Measurements from ENCODE around the gene RBBP9.
"Not testable (repeated sequence)": the region's sequence is repeated elsewhere in the genome, so short reads cannot be mapped to it uniquely, and the experiment has no call there.

RBBP9 gene

GRCh38 chr20:18507218-18508191, 10.5 kb upstream of the RBBP9 start, which contains the start of gene SEC23B:
Gene SEC23B, plus strand, starts transcription at chr20:18507940. Its CDS starts 2,896 bp downstream, at chr20:18510836.
- peak; percentile 95 for DNase-seq (ENCODE audit: extremely low spot score)
- ChIA-PET POLR2A (interaction anchor here (0.7 to 2.2 kb wide), 7 partner anchors 8 to 825 kb away, joined by 3 to 18 read pairs (median 5); partner anchors contain the start of genes DZANK1, POLR3F, RBBP9 and RRBP1), CTCF (interaction anchor here (1.1 to 5.4 kb wide), 6 partner anchors 10 to 94 kb away, joined by 3 to 35 read pairs (median 4); partner anchors contain the start of gene RBBP9)
- no peak for TF ChIP-seq CTCF (IDR thresholded peaks at IDR 0.05; ENCODE audit: control extremely low read depth, extremely low read depth, low read depth, missing control alignments)

GRCh38 chr20:18506744-18507143, 9.7 kb upstream of the RBBP9 start:
- TF ChIP-seq CTCF (IDR thresholded peaks at IDR 0.05; ENCODE audit: control extremely low read depth, extremely low read depth, low read depth, missing control alignments): no peak
- no peak for DNase-seq (ENCODE audit: extremely low spot score)
- ChIA-PET POLR2A (interaction anchor here (1.0 to 2.2 kb wide), 5 partner anchors 9 to 94 kb away, joined by 5 to 18 read pairs (median 6); partner anchors contain the start of genes DZANK1, POLR3F and RBBP9), CTCF (interaction anchor here (1.2 to 5.4 kb wide), 5 partner anchors 10 to 94 kb away, joined by 3 to 35 read pairs (median 4); partner anchors contain the start of gene RBBP9)

- no peak for TF ChIP-seq CTCF (IDR thresholded peaks at IDR 0.05; ENCODE audit: control extremely low read depth, extremely low read depth, low read depth, missing control alignments)
- ChIA-PET POLR2A (no interaction called here), CTCF (interaction anchor here (1.0 to 5.4 kb wide), 3 partner anchors 7 to 39 kb away, joined by 3 to 35 read pairs (median 5); partner anchors contain the start of gene RBBP9)
- DNase-seq (ENCODE audit: extremely low spot score): no peak
Observed at GRCh38 chr20:18504479-18505060, 7.5 kb upstream of the RBBP9 start.

GRCh38 chr20:18501672-18502071, 4.6 kb upstream of the RBBP9 start:
- POLR2A ChIA-PET; DNase-seq (ENCODE audit: extremely low spot score): not testable (repeated sequence)
- CTCF ChIA-PET: interaction anchor here (1.0 kb wide), 1 partner anchor 33 kb away, joined by 3 read pairs; no protein-coding TSS in a partner anchor

- POLR2A ChIA-PET: interaction anchor here (2.4 kb wide), 1 partner anchor 10 kb away, joined by 18 read pairs; the partner anchor contains the start of gene SEC23B
- CTCF ChIA-PET: interaction anchor here (1.1 to 3.3 kb wide), 3 partner anchors 10 to 44 kb away, joined by 3 to 35 read pairs (median 9); partner anchors contain the start of gene SEC23B
- DNase-seq (ENCODE audit: extremely low spot score): no peak
- no peak for TF ChIP-seq CTCF (IDR thresholded peaks at IDR 0.05; ENCODE audit: control extremely low read depth, extremely low read depth, low read depth, missing control alignments)
Observed at GRCh38 chr20:18497603-18498002, 578 bp upstream of the RBBP9 start.

- no peak for TF ChIP-seq CTCF (IDR thresholded peaks at IDR 0.05; ENCODE audit: control extremely low read depth, extremely low read depth, low read depth, missing control alignments)
- no peak for DNase-seq (ENCODE audit: extremely low spot score)
- CTCF ChIA-PET: interaction anchor here (1.1 to 3.3 kb wide), 5 partner anchors 9 to 33 kb away, joined by 3 to 35 read pairs (median 4); partner anchors contain the start of gene SEC23B
- POLR2A ChIA-PET: interaction anchor here (0.7 to 2.4 kb wide), 2 partner anchors 11 to 29 kb away, joined by 5 to 18 read pairs; partner anchors contain the start of genes DZANK1 and SEC23B
Observed at GRCh38 chr20:18496042-18496441, 983 bp downstream of the RBBP9 start.
